GM21390 (cell line): Measurements from ENCODE around the gene ADAMTS19.

Experiments
- ATAC-seq: cut with Tn5 transposase; IDR thresholded peaks from one replicate; pipeline ENCODE4 v1.9.1; 2021; ENCODE audit not compliant: unreplicated experiment

Gene ADAMTS19

DNA sequence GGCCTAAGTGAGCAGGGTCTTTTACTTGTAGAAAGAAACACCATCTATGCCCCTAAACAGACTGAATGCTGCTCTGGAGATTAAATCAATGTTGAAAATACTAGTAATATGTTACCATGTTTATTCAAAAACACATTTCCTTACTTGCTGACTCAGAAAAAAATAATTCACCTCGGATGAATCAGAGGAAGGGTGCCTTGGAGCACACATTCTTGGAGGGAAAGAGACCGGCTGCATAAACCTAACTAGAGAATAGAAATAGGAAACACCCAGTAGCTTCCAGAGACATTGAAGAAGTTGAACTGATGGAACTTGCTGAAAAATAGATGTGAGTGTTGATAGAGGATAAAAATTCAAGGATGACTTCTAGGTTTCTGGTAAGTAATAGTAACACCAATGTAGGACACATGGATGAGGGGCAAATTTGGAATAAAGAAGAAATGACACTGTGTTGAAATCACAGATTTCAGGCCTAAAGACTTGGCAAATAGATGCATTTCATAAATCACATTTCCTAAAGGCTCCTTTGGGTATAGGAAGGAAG, 210.9 kb downstream of the ADAMTS19 start:
- ATAC-seq, result no peak

DNA sequence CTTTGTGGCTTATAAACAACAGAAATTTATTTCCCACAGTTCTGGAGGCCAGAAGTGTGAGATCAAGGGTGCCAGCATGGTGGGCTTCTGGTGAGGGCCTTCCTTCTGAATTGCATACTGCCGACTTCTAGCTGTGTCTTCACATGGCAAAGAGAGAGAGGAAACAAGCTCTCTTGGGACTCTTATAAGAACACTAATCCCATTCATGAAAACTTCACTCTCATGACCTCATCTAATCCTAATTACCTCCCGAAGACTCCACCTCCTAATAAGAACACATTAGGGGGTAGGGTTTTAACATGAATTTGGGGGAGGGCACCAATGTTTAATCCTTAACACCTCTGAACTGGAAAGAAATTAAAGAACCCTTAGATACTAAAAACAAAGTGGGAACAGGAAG, 211.9 kb downstream of the ADAMTS19 start:
- ATAC-seq, result no peak

DNA sequence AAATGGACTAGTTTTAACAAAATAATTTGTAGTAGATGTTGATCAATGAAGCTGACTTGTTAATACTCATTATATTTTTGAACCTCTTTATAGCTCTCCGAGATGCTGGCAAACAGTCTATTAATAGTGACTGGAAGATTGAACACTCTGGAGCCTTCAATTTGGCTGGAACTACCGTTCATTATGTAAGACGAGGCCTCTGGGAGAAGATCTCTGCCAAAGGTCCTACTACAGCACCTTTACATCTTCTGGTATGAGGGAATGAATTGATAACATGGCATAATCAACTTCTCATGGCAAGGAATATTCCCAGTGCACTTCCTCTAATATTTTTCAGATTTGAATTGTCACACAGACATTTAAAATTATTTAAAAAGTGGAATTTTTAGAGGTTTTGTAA, 219.6 kb downstream of the ADAMTS19 start:
- ATAC-seq, result no peak

DNA sequence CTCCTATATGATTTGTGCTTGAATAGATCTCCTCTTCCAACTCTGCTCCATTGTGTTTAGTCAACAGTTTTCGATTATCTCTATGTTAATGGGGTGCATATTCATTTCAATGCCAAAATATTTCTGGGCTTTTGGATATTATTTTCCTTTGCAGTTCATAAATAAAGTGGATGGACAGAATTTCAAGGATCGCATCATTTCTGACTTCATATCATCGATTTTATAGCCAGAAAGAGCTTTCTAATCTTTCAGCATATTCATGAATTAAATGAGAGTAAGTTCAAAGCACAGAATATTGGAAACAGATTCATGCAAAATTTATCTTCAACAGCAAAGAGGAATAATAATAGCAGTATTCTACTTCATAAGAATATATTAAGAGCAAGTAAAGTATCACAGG, 227.8 kb downstream of the ADAMTS19 start:
- ATAC-seq, result no peak

DNA sequence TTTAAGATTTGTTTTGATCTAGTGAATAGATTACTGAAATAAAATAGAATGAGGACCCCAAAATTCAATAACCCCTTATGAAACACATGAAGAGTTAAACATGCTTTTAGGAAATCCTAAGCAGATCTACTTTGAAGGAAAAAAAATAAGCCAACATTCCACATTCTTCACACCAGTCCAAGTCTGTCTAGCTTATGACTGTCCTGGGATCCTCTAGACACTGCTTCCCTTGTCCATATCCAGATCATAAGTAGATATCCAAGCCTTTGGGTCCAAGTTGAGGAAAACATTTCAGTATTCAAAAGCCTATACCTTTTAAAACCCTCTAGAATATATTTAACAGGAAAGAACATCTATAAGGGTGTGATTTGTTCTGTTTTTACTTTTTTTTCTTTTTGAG, 228.9 kb downstream of the ADAMTS19 start:
- no peak for ATAC-seq

DNA sequence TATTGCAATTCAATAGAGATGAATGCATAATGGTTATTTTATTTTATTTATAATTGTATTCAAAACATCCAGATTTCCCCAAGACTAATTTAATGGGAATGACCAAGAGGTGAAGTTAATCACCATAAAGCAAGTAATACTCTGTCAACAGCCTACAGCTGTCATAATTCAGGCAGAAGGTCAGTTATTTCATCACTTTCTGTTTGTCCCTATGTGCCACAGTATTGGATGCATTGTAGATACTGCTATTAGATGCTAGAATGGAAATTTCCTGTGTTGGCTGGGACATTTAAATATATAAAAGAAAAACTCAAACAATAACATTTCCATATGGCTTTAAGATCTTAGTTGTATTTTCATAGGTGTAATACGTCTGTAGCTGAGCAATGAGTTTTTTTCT, 231.1 kb downstream of the ADAMTS19 start:
- no peak for ATAC-seq

DNA sequence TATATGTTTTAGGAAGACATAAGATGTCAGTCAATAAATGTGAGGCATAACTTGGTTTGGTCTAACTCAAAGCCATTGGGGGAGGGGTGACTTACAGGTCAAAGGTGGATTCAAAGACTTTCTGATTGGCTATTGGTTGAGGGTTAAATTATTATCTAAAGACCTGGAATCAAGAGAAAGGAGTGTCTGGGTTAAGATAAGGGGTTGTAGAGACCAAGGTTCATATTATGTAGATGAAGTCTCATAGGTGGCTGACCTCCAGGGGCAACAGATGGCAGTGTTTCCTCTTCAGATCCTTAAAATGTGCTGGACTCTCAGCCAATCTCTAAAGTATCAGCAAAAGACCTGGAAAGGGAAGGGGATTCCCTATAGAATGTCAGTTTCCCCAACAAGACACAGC, 236.5 kb downstream of the ADAMTS19 start:
- ATAC-seq, result no peak

DNA sequence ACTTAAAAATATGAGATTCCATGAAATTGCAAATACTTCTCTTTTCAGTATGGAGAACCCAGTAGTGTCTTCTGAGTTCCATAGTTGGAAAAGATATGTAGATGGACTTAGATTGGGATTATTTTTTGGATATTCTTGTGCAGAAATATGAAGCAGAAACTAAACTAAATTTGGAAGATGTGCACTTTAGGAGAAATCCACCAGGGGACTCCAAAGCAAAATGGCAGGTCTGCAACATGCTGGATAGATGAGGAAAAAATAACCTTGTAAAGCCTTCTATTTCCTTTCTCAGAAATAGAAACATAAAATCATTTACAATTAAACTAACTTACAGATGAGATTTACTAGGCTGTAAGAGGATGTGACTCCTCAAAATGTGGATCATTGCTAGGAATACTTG, 238.6 kb downstream of the ADAMTS19 start:
- ATAC-seq, result no peak

DNA sequence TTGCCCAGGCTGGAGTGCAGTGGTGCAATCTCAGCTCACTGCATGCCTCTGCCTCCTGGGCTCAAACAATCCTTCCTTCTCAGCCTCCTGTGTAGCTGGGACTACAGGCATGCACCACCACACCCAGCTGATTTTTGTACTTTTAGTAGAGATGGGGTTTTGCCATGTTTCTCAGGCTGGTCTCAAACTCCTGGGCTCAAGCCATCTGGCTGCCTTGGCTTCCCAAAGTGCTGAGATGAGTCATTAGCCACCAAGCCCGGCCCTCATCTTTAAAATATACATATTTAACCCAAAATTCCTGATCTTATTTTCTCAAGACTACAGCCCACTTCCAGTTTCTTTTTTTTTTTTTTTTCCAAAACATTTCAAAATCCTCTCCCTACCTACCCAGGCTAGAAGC, 256.1 kb downstream of the ADAMTS19 start:
- ATAC-seq, result no peak

DNA sequence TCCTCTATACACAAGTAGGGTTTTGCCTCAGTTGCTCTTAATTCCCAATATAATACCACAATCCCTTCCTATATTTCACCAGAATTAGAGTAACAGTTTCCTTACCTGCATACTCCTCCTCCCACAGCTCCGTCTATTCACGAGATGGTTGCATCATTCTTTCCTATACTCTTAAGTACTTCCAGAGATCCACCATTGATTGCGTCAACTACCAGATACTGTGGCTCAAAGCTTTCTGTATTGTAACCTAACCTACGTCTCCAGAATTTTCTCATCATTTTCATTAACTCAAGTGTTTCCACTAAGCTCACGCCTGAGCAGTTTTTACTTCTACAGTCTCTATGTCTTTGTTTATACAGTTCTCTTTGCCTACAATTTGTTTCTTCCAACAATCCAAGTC, 256.6 kb downstream of the ADAMTS19 start:
- no peak for ATAC-seq

DNA sequence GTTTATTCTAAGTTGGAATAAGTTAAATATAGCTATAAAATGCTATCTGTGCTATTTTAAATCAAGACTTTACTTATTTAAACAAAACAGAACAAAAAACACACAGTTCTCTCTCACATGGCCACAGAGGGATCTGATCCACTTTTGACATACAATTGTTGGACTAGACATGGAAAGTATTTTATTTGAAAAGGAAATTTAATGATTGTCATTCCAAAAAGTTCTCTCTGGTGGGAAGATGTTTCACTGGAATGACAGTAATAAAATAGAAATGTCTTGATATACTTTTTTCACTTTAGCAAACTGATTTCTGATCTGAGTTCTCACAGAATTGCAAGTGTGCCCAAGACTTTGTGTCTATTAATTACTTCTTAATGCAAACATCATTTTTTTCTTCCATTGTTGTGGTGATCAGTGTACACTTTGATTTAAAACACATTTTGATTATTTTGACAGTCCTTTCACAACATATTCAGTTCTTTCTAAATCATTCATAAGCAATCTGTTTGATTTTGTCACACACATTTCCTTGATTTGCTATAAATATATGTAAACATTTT, 257.7 kb downstream of the ADAMTS19 start:
- no peak for ATAC-seq

DNA sequence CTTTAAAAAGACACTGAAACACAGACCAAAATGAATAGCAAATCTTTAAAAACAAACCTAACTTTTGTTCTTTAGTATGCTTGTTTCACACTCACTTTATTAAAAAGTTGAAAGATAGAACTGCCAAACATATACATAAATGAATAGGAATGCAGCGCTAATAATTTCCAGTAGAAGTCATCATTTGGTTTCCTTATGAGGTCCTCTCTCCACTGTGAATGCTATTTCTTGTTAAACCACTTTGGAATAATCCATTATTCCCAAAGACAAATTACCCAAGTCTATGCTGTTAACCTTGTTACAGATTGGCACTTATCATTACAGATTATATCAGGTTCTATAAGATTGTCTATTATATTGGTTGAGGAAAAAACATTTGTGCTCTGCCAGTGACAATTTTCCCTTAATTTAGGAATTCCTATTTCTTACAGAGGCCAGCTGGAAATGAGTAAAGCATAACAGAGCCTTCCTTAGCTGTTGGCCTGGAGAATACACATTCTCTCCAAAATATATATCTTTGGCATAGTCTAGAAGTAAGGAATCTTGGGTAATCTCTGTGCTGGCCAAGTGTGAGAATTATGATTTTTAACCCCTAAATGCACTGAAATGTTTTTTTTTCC, 258.5 kb downstream of the ADAMTS19 start:
- ATAC-seq, result no peak

DNA sequence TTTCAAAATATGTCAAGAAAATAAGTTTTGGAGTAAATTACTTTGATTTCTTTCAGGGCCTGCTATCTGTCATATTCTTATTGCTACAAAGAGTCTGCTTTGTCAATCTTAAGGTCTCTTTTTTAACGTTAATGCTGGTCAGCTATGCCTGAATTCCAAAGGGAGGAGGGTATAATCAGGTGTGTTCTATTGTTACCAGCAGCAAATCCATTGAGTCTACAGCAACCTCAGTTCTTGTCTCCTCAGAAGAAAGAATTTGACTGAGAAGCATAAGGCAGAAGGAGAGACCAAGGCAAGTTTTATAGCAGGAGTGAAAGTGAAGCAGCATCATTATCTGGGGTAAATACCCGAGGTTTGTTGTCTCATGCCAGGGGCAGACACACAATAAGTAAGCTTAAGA, 264.1 kb downstream of the ADAMTS19 start:
- ATAC-seq, result no peak

DNA sequence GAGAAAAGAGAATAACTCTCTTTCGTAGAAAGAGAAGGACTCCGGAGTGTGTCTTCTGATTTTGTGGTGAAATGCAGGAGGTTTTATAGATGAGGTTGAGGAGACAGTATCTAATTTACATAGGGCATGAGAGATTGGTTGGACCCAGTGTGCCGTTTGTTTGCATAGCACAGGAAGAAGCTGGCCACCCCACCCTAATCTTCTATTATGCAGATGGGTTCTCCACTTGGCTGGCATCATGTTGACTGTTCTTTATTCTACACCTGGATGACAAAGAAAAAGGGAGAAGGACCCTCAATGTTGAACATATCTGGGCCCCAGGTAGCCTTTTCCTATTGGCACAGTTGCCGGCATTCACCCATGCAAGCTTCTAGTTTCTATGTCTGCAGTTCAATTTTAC, 264.5 kb downstream of the ADAMTS19 start:
- ATAC-seq, result no peak

DNA sequence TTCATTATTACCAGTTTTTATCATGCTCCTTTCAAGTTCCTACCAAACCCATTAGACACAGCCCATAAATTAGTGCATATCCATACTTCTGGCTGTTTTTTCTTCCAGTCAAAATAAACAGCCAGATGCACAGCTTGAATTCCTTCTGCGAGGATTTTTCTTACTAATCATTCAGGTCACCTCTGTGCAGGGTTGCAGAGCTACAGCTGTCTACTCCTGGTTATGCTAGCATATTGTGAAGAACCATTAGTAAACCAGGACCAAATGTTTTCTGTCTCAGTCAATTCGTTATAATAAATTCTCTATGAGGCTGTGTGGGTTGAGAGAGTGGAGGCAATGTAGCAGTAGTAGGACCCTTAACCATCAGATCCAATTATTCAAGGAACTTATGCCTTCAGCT, 279.7 kb downstream of the ADAMTS19 start:
- ATAC-seq, result no peak

DNA sequence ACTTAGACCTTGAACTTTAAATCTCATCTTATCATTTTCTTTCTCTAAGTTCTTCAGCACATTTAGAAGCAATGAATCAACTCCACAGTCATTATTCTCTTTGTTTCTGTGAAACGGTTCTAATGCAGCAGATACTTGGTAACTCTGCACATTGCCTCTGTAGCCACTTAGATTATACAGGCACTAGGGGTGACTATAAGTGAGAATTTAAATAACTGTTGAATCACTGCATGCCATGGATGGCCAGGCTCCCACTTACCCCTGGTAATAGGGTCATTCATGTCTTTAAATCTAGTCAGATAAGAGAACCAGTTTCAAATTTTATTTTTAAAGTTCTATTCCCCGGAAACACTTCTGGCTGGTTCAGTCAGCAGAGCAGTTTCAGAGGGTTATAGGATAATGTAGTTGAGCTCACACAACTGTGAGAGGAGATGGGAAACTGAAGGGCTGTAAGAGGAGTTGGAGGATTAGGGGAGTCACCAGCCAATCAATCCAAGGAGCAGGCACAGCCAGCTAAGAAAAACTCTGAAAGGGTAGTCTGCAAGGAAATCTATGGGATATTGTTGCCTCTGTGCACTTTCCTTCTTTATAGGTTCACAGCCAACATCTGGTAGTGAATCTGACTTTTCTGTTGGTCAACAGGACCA, 283.6 kb downstream of the ADAMTS19 start:
- no peak for ATAC-seq

DNA sequence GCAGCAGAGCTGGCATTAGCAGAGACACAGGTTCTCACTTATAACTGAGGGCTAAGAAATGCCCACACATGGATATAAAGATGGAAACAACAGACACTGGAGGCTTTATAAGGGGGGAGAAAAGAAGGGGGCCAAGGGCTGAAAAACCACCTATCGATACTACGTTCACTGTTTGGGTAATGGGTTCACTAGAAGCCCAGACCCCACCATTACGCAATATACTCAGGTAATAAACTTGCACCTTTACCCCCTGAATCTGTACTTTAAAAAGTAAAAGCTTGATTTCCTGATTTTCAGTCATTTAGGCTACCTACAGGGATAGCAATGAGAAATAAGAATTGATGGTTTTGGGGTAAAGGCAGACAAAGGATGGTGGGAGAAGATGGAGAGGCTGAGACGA, 285.9 kb downstream of the ADAMTS19 start:
- ATAC-seq, result no peak

DNA sequence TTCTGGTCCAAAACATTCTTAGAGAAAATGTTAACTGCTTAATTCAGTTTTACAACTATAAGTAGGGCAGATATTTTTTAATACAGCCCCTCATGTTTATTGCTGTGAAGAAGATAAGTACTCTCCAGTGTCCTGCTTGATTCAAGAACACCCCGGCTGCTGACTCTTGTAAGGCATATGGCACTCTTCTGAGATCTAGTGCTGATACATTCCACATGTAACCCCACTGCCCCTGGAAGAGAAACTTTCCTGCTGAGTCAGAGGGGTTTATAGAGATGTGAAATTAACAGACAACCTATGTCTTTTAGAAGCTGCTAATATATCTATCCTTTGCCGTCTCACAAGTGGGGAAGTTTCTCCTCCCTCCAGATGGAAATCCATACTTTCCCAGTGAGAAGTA, 286.8 kb downstream of the ADAMTS19 start:
- no peak for ATAC-seq

DNA sequence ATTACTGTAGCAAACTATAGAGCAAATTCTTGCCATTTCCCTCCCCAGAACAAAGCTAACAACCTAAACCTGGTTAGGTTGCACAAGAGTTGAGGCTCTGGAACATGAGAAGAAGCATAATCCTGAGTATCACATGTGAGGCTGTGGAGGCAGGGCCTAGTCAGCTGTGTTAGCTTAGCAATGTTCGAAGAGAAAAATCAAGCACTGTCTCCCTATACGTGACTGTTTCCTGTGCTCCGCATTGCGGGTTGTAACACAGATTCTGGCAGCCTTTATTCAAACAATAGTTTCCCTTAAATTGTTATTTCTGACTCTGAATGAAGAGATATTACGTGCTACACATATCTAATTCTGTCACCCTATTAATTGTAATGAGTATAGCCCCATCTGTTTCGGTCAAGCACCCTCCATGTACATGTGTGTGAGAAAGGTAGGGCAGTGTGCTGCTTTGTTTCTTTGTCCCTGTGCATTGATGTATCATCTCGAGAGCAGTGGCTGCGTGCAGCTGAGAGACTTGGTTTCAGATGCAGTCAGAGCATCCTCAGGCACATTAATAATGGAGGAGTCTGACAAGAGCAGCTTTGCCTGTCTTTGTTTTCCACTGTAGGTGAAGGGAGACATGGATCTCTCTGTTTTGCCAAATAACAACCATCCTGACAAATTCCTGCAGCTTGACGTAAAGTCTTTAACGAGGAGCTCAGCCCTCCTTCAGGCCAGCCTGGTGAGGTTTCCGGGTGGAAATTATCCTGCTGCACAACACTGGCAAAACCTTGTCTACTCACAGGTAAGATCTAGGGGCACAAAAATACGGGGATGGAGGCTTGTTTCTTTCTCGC, 287.7 kb downstream of the ADAMTS19 start, which contains the start of gene MINAR2:
Gene MINAR2, plus strand, starts transcription at position 523 of the 836 bp plus-strand sequence. Its CDS starts 97 bp downstream, at position 620.
- no peak for ATAC-seq

DNA sequence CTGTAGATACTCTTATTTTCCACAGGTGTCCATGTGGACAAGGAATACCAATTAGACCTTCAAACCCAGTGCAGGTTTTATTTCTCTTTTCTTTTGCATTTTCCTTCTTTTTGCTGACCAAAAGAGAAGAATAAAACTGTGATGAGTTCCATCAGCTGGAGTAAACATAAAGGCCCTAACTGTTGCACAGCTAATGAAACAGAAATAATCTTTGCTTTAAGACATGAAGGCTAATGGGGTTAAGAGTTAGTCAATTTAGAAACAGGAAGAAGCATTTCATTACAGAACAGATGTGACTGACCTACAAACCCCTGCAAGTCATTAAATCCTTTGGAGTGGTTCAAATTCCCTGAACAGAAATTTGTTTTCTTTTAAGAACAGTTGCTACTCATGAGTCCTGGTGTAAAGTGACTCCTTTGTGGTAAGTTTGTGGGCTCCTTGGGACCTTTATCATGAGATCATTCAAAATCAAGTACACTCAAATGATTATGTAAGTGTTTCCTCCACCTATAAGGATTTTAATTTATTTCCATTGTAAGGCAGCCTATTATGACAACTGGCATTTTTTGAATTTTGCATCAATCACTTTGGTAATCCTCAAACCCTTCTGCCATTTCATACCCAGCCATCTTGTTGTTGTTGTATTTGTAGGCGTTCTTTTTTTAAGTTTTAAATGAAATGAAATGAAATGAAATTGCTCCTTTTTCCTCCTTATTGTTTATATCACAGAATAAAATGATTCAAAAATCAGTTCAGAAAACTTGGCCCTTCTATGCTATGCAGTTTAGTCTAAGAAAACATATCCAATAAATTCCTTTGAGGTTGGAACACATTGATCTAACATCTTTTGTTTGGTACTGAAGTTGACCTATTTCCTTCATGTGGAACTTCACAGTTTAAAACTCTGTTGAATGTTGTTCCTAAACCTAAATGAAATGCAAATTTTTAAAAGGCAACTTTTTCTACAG, 289.1 kb downstream of the ADAMTS19 start:
- ATAC-seq, result no peak
